ENCODE measurements around the gene DACT2.

DNA sequence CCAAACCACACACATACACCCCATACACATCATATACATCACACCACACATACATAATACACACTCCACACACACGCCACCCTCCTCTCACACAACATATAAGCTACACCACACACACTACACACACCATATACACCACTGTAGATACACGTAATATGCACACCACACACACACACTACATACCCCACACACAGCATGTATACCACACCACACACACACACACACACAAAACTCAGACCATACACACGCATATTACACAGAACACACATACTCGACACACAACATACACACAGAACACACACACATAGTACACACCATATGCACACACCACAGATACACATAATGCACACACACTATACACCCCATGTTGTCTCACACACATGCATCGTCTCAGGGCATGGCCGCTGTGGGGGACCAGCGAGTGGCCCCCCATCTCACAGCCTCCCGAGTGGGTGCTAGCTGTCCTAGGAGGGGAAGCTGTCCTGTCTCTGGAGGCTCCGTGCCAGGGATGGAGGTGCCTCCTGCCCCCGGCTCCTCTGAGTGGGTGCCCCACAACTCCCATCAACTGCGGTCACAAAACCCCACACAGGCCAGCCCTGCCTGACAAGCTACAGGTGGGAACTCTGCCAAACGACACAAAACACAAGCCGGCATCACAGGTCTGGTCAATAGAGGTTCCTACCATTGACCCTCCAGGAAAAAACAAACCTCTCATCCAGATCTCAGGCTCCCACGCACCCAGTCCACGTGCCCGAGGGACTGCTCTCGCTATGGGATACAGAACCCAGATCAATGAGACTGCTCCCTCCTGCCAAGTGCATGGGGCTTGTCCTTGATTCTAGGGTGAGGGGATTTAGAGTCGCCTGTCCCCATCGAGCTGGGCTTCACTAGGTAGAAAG lies 49.1 kb downstream of the DACT2 start:
- TF ChIP-seq ZNF8 (CRISPR knock-in tag; IDR thresholded peaks at IDR 0.05) (no peak), ARNTL (CRISPR knock-in tag; IDR thresholded peaks at IDR 0.05; ENCODE audit: borderline replicate concordance, low read depth) (no peak), TOX (CRISPR knock-in tag; IDR thresholded peaks at IDR 0.05; ENCODE audit: borderline replicate concordance) (no peak), ZFP3 (CRISPR knock-in tag; IDR thresholded peaks at IDR 0.05) (no peak), BACH2 (CRISPR knock-in tag; IDR thresholded peaks at IDR 0.05; ENCODE audit: borderline replicate concordance) (no peak), ZFP30 (CRISPR knock-in tag; IDR thresholded peaks at IDR 0.05) (no peak), GLIS3 (CRISPR knock-in tag; IDR thresholded peaks at IDR 0.05) (no peak), CSDC2 (CRISPR knock-in tag; IDR thresholded peaks at IDR 0.05) (no peak), ESRRG (CRISPR knock-in tag; IDR thresholded peaks at IDR 0.05) (no peak)
- TF ChIP-seq, protein P1, sequence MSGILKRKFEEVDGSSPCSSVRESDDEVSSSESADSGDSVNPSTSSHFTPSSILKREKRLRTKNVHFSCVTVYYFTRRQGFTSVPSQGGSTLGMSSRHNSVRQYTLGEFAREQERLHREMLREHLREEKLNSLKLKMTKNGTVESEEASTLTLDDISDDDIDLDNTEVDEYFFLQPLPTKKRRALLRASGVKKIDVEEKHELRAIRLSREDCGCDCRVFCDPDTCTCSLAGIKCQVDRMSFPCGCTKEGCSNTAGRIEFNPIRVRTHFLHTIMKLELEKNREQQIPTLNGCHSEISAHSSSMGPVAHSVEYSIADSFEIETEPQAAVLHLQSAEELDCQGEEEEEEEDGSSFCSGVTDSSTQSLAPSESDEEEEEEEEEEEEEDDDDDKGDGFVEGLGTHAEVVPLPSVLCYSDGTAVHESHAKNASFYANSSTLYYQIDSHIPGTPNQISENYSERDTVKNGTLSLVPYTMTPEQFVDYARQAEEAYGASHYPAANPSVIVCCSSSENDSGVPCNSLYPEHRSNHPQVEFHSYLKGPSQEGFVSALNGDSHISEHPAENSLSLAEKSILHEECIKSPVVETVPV (CRISPR knock-in tag; IDR thresholded peaks at IDR 0.05): no peak
- TF ChIP-seq, protein P2, sequence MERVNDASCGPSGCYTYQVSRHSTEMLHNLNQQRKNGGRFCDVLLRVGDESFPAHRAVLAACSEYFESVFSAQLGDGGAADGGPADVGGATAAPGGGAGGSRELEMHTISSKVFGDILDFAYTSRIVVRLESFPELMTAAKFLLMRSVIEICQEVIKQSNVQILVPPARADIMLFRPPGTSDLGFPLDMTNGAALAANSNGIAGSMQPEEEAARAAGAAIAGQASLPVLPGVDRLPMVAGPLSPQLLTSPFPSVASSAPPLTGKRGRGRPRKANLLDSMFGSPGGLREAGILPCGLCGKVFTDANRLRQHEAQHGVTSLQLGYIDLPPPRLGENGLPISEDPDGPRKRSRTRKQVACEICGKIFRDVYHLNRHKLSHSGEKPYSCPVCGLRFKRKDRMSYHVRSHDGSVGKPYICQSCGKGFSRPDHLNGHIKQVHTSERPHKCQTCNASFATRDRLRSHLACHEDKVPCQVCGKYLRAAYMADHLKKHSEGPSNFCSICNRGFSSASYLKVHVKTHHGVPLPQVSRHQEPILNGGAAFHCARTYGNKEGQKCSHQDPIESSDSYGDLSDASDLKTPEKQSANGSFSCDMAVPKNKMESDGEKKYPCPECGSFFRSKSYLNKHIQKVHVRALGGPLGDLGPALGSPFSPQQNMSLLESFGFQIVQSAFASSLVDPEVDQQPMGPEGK (CRISPR knock-in tag; IDR thresholded peaks at IDR 0.05; ENCODE audit: borderline replicate concordance): no peak
- TF ChIP-seq, protein P3, sequence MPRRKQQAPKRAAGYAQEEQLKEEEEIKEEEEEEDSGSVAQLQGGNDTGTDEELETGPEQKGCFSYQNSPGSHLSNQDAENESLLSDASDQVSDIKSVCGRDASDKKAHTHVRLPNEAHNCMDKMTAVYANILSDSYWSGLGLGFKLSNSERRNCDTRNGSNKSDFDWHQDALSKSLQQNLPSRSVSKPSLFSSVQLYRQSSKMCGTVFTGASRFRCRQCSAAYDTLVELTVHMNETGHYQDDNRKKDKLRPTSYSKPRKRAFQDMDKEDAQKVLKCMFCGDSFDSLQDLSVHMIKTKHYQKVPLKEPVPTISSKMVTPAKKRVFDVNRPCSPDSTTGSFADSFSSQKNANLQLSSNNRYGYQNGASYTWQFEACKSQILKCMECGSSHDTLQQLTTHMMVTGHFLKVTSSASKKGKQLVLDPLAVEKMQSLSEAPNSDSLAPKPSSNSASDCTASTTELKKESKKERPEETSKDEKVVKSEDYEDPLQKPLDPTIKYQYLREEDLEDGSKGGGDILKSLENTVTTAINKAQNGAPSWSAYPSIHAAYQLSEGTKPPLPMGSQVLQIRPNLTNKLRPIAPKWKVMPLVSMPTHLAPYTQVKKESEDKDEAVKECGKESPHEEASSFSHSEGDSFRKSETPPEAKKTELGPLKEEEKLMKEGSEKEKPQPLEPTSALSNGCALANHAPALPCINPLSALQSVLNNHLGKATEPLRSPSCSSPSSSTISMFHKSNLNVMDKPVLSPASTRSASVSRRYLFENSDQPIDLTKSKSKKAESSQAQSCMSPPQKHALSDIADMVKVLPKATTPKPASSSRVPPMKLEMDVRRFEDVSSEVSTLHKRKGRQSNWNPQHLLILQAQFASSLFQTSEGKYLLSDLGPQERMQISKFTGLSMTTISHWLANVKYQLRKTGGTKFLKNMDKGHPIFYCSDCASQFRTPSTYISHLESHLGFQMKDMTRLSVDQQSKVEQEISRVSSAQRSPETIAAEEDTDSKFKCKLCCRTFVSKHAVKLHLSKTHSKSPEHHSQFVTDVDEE (CRISPR knock-in tag; IDR thresholded peaks at IDR 0.05): no peak
